GM23338 (cell line): Measurements from ENCODE around the gene CACHD1. TPM values are rescaled to one million over a fixed set of nuclear protein-coding genes. Genes with fewer than 3 reads are reported as not detected.

Source experiments
- ATAC-seq: fragments of 200-7000 bp; cut with Tn5 transposase; 3 replicates; pipeline ENCODE4 v1.9.1; 2020
- DNase-seq: peaks from one replicate; pipeline ENCODE4 v3.0.0-alpha.2; 2015; ENCODE audit warnings: low spot score
- H2AFZ ChIP-seq: fragments of 200-600 bp; sonication (generic); 2 replicates; pipeline ENCODE4 v1.8.0; 2016; ENCODE audit warnings: antibody characterized with exemption, mild to moderate bottlenecking, moderate library complexity
- H3F3A ChIP-seq: fragments of 200-600 bp; sonication (generic); replicated peaks from 2 replicates; pipeline ENCODE4 v1.8.0; 2017; ENCODE audit warnings: antibody characterized with exemption, mixed run types, low read depth
- H3K27ac ChIP-seq: fragments of 200-600 bp; sonication (generic); 2 replicates; pipeline ENCODE4 v1.6.1; 2016; ENCODE audit warnings: low read depth
- H3K27me3 ChIP-seq: fragments of 200-600 bp; sonication (generic); 2 replicates; pipeline ENCODE4 v1.8.0; 2016; ENCODE audit warnings: mild to moderate bottlenecking, mixed run types, moderate library complexity; ENCODE audit not compliant: insufficient read depth
- H3K36me3 ChIP-seq: fragments of 200-600 bp; sonication (generic); 2 replicates; pipeline ENCODE4 v1.8.0; 2016; ENCODE audit warnings: mild to moderate bottlenecking; ENCODE audit not compliant: insufficient read depth
- H3K4me1 ChIP-seq: fragments of 200-600 bp; sonication (generic); 2 replicates; pipeline ENCODE4 v1.8.0; 2016; ENCODE audit warnings: mild to moderate bottlenecking, moderate library complexity; ENCODE audit not compliant: insufficient read depth
- H3K4me2 ChIP-seq: fragments of 200-600 bp; sonication (generic); 2 replicates; pipeline ENCODE4 v1.7.1; 2017; ENCODE audit warnings: mixed run types
- H3K4me3 ChIP-seq: fragments of 200-600 bp; sonication (generic); 2 replicates; pipeline ENCODE4 v1.6.1; 2016; ENCODE audit warnings: mixed run types
- H3K79me2 ChIP-seq: fragments of 200-600 bp; sonication (generic); replicated peaks from 2 replicates; pipeline ENCODE4 v1.8.0; 2017; ENCODE audit warnings: mild to moderate bottlenecking; ENCODE audit not compliant: insufficient read depth
- H3K9me2 ChIP-seq: fragments of 200-600 bp; sonication (generic); 2 replicates; pipeline ENCODE4 v1.8.0; 2017; ENCODE audit not compliant: insufficient read depth
- H4K20me1 ChIP-seq: fragments of 200-600 bp; sonication (generic); replicated peaks from 2 replicates; pipeline ENCODE4 v1.8.0; 2017; ENCODE audit warnings: mild to moderate bottlenecking; ENCODE audit not compliant: insufficient read depth
- H3K27ac Mint-ChIP-seq: 2 replicates; pipeline ENCODE4 v1.8.0; 2020; ENCODE audit warnings: inconsistent platforms, mild to moderate bottlenecking, moderate library complexity, mixed read lengths
- H3K27me3 Mint-ChIP-seq: 3 replicates; pipeline ENCODE4 v1.8.0; 2022; ENCODE audit warnings: low read depth, mild to moderate bottlenecking, moderate library complexity, mixed read lengths, inconsistent platforms; ENCODE audit not compliant: insufficient read depth, poor library complexity
- H3K36me3 Mint-ChIP-seq: 3 replicates; pipeline ENCODE4 v1.8.0; 2021; ENCODE audit warnings: low read depth, mild to moderate bottlenecking, inconsistent platforms, moderate library complexity, mixed read lengths
- H3K4me1 Mint-ChIP-seq: 3 replicates; pipeline ENCODE4 v1.8.0; 2020; ENCODE audit warnings: mild to moderate bottlenecking, inconsistent platforms, mixed read lengths
- H3K4me3 Mint-ChIP-seq: 3 replicates; pipeline ENCODE4 v1.8.0; 2021; ENCODE audit warnings: moderate library complexity, mild to moderate bottlenecking, inconsistent platforms, mixed read lengths
- H3K9me3 Mint-ChIP-seq: 3 replicates; pipeline ENCODE4 v1.8.0; 2020; ENCODE audit warnings: moderate library complexity, mild to moderate bottlenecking, inconsistent platforms, mixed read lengths
- CREB1 ChIP-seq: fragments of 250-450 bp; sonication (Bioruptor Pico); IDR thresholded peaks from 2 replicates; pipeline ENCODE4 v1.5.0; 2020; ENCODE audit warnings: low read depth, mild to moderate bottlenecking, moderate library complexity
- CTCF ChIP-seq, 2 experiments: fragments of 200-600 bp in 1 of 2; sonication (generic) in 1 of 2; conservative IDR thresholded peaks; 2 replicates each; pipeline versions ENCODE4 v1.5.1 to v1.6.1; 2016 to 2017; ENCODE audit warnings: antibody characterized with exemption in 2 of 2, low read depth in 2 of 2, mild to moderate bottlenecking in 2 of 2, moderate library complexity in 1 of 2
- ETS1 ChIP-seq: IDR thresholded peaks from 2 replicates; pipeline ENCODE4 v1.6.1; 2016; ENCODE audit warnings: antibody characterized with exemption
- EZH2 ChIP-seq: fragments of 200-600 bp; sonication (generic); IDR thresholded peaks from one replicate; pipeline ENCODE4 v1.8.0; 2017; ENCODE audit warnings: antibody characterized with exemption, mild to moderate bottlenecking, low read depth; ENCODE audit not compliant: unreplicated experiment
- JUNB ChIP-seq: IDR thresholded peaks from one replicate; pipeline ENCODE4 v1.6.1; 2016; ENCODE audit warnings: antibody characterized with exemption; ENCODE audit not compliant: unreplicated experiment
- NANOG ChIP-seq: IDR thresholded peaks from 2 replicates; pipeline ENCODE4 v1.6.1; 2016; ENCODE audit warnings: antibody characterized with exemption, borderline replicate concordance
- POLR2AphosphoS5 ChIP-seq: IDR thresholded peaks from 2 replicates; pipeline ENCODE4 v1.6.1; 2016; ENCODE audit warnings: antibody characterized with exemption, low read depth
- REST ChIP-seq: IDR thresholded peaks from one replicate; pipeline ENCODE4 v1.6.1; 2018; ENCODE audit warnings: antibody characterized with exemption; ENCODE audit not compliant: unreplicated experiment
- STAT1 ChIP-seq: IDR thresholded peaks from one replicate; pipeline ENCODE4 v1.6.1; 2016; ENCODE audit warnings: antibody characterized with exemption; ENCODE audit not compliant: unreplicated experiment
- ZNF114 ChIP-seq: fragments of 250-450 bp; sonication (Bioruptor Pico); IDR thresholded peaks from 2 replicates; pipeline ENCODE4 v1.5.0; 2020; ENCODE audit warnings: mild to moderate bottlenecking, moderate library complexity
- ZNF331 ChIP-seq: fragments of 250-450 bp; sonication (Bioruptor Pico); IDR thresholded peaks from 2 replicates; pipeline ENCODE4 v1.5.0; 2020; ENCODE audit warnings: low read depth, mild to moderate bottlenecking, moderate library complexity
- ZNF462 ChIP-seq: fragments of 250-450 bp; sonication (Bioruptor Pico); IDR thresholded peaks from 2 replicates; pipeline ENCODE4 v1.5.0; 2020; ENCODE audit warnings: mild to moderate bottlenecking, moderate library complexity
- polyA plus RNA-seq: library from polyadenylated mRNA; unstranded; fragments of >200 nt; fragmentation: Nextera tagmentation; extraction: Ambion mirVana; gene quantifications from 2 replicates; pipeline ENCODE4 v1.2.1, GENCODE V29; 2016
- total RNA-seq: library from RNA; depleted of rRNA; stranded (reverse); fragments of >200 nt; shearing (Covaris generic); gene quantifications from 2 replicates; pipeline ENCODE4 v1.2.3, GENCODE V29; 2014

Gene CACHD1
- total and polyA plus RNA-seq, 2 experiments from 2014 or later: 12.6 to 43.7 TPM

- Histone ChIP-seq H3F3A (no peaks in the 10 kb centered on the region), H2AFZ (no peak overlapping the region), H3K4me1 (peaks cover 46% of the 10 kb centered on the region), H3K4me2 (peak overlapping the region; percentile 59), H3K9me2 (no peaks in the 10 kb centered on the region), H3K27me3 (peaks cover 12% of the 10 kb centered on the region), H4K20me1 (peaks cover 3% of the 10 kb centered on the region; the same call in 1 of the 2 replicates), H3K27ac (peak overlapping the region; percentile 88), H3K79me2 (peaks cover 65% of the 10 kb centered on the region), H3K4me3 (peak overlapping the region; percentile 39), H3K36me3 (no peaks in the 10 kb centered on the region)
- Mint-ChIP-seq H3K36me3 (peaks cover 17% of the 10 kb centered on the region), H3K9me3 (no peaks in the 10 kb centered on the region), H3K27me3 (peaks cover 26% of the 10 kb centered on the region), H3K4me3 (peak overlapping the region; percentile 88), H3K4me1 (peaks cover 59% of the 10 kb centered on the region), H3K27ac (peak overlapping the region; percentile 94)
- DNase-seq (peak; percentile 58), ATAC-seq (peak; percentile 4)
- no peak for TF ChIP-seq ZNF114 (CRISPR knock-in tag)
- no peak for TF ChIP-seq CTCF (conservative IDR thresholded peaks at IDR 0.05; ENCODE audit: low read depth in 2 of 2)
- no peak for TF ChIP-seq ZNF331 (CRISPR knock-in tag)
- TF ChIP-seq STAT1: no peak
- no peak for TF ChIP-seq CREB1 (CRISPR knock-in tag)
- no peak for TF ChIP-seq REST
- TF ChIP-seq ZNF462 (CRISPR knock-in tag): no peak
- TF ChIP-seq NANOG: no peak
- no peak for TF ChIP-seq ETS1
- TF ChIP-seq EZH2: no peak
- TF ChIP-seq JUNB: no peak
- TF ChIP-seq POLR2AphosphoS5: no peak
Observed at GRCh38 chr1:64473367-64473766, 3.4 kb downstream of the CACHD1 start.
